AG04449 (cell line): ENCODE data around the gene USF1.
"Not testable (repeated sequence)": the region's sequence is repeated elsewhere in the genome, so short reads cannot be mapped to it uniquely, and the experiment has no call there.

Experiments
- CTCF ChIA-PET: fragments of 350-600 bp; formaldehyde crosslinking; extraction: SDS; loops from one replicate; lab custom pipeline; 2021; ENCODE audit warnings: antibody characterized with exemption; lab: Yijun Ruan, JAX
- POLR2A ChIA-PET: fragments of 400-600, 350-600 bp; formaldehyde crosslinking; extraction: SDS; loops from one replicate; lab custom pipeline; 2020; ENCODE audit warnings: antibody characterized with exemption, inconsistent platforms; lab: Yijun Ruan, JAX
- DNase-seq: peaks from one replicate; pipeline ENCODE4 v3.0.0-alpha.2; 2010; ENCODE audit warnings: low read depth, low spot score
- H3K4me3 ChIP-seq: 2 replicates; pipeline ENCODE4 v1.5.1; 2011; ENCODE audit warnings: low read depth, mild to moderate bottlenecking, control low read depth, low read length
- CTCF ChIP-seq: IDR thresholded peaks from one replicate; pipeline ENCODE4 v1.5.1; 2011; ENCODE audit warnings: mild to moderate bottlenecking, moderate library complexity, low read length, control low read depth, inconsistent platforms; ENCODE audit not compliant: insufficient read depth; ENCODE audit errors: missing control alignments

USF1 gene

GRCh38 chr1:161019751-161020495 is 25.9 kb downstream of the USF1 start:
- H3K4me3 ChIP-seq, result no peak overlapping the region
- POLR2A ChIA-PET, result interaction anchor here (1.3 kb wide), 1 partner anchor 25 kb away, joined by 4 read pairs; the partner anchor contains the start of gene USF1
- CTCF ChIA-PET, result interaction anchor here (1.2 to 1.8 kb wide), 3 partner anchors 22 to 78 kb away, joined by 3 to 7 read pairs (median 5); no protein-coding TSS in a partner anchor
- no peak for TF ChIP-seq CTCF
- DNase-seq, result no peak

- CTCF ChIA-PET, DNase-seq, POLR2A ChIA-PET, H3K4me3 ChIP-seq: not testable (repeated sequence)
Observed at GRCh38 chr1:161019111-161019660, 26.6 kb downstream of the USF1 start.

- ChIA-PET CTCF (interaction anchor here (0.8 kb wide), 1 partner anchor 15 kb away, joined by 3 read pairs; no protein-coding TSS in a partner anchor), POLR2A (no interaction called here)
- no peak for DNase-seq
- TF ChIP-seq CTCF, result no peak
- no peak overlapping the region for H3K4me3 ChIP-seq
Observed at GRCh38 chr1:161018631-161018930, 27.2 kb downstream of the USF1 start.

- ChIA-PET POLR2A (no interaction called here), CTCF (interaction anchor here (0.8 kb wide), 1 partner anchor 14 kb away, joined by 3 read pairs; no protein-coding TSS in a partner anchor)
- DNase-seq, result no peak
- H3K4me3 ChIP-seq, result no peak overlapping the region
- TF ChIP-seq CTCF, result no peak
Observed at GRCh38 chr1:161017756-161018630, 27.8 kb downstream of the USF1 start.

- POLR2A ChIA-PET, DNase-seq, CTCF ChIA-PET, H3K4me3 ChIP-seq: not testable (repeated sequence)
Observed at GRCh38 chr1:161017181-161017580, 28.6 kb downstream of the USF1 start.

GRCh38 chr1:161016683-161017082 is 29.1 kb downstream of the USF1 start:
- POLR2A ChIA-PET, DNase-seq, CTCF ChIA-PET, H3K4me3 ChIP-seq: not testable (repeated sequence)

- TF ChIP-seq CTCF, result no peak
- POLR2A ChIA-PET, result interaction anchor here (0.6 kb wide), 1 partner anchor 697 kb away, joined by 3 read pairs; no protein-coding TSS in a partner anchor
- H3K4me3 ChIP-seq, result no peak overlapping the region
- CTCF ChIA-PET, result interaction anchor here (0.7 to 1.5 kb wide), 4 partner anchors 9 to 22 kb away, joined by 3 to 4 read pairs (median 3); no protein-coding TSS in a partner anchor
- no peak for DNase-seq
Observed at GRCh38 chr1:161013488-161014230, 32.1 kb downstream of the USF1 start.
